B cell (primary cell): ENCODE results near the gene EDDM3A. TPM values are rescaled to one million over a fixed set of nuclear protein-coding genes. Genes with fewer than 3 reads are reported as not detected.

Source experiments
- polyA plus RNA-seq: library from polyadenylated mRNA; depleted of rRNA; stranded (reverse); fragments of >200 nt; gene quantifications from 2 replicates; pipeline ENCODE4 v1.2.3, GENCODE V29; 2012
- total RNA-seq, 2 donors: library from RNA; stranded (reverse); fragments of 120-200 nt in 1 of 2; gene quantifications; 1 replicate in 1 of 2; 2 replicates in 1 of 2; pipeline versions ENCODE4 v1.2.3 to v1.2.4, GENCODE V29; 2013 to 2022

The EDDM3A gene
- total and polyA plus RNA-seq, 2 donors (not counting 1 experiment from before 2014, with no cell fraction given) = not detected

Other genes starting within 250 kb of the EDDM3A start
- gene RNASE10, start 240.3 kb upstream of the EDDM3A start, total RNA-seq = 1.2 and 1.7 TPM in 2 replicates
- 0.10 TPM in 1 of 2 replicates, not detected in the other for gene RNASE10, start 240.3 kb upstream of the EDDM3A start, polyA plus RNA-seq
- not detected in 2 replicates for gene RNASE9, start 184.8 kb upstream of the EDDM3A start, total RNA-seq
- not detected in 2 replicates for gene RNASE9, start 184.8 kb upstream of the EDDM3A start, polyA plus RNA-seq
- gene RNASE11, start 157.9 kb upstream of the EDDM3A start, total RNA-seq = not detected in 2 replicates
- not detected in 2 replicates for gene RNASE11, start 157.9 kb upstream of the EDDM3A start, polyA plus RNA-seq
- gene RNASE12, start 154.5 kb upstream of the EDDM3A start, total RNA-seq = not detected in 2 replicates
- gene RNASE12, start 154.5 kb upstream of the EDDM3A start, polyA plus RNA-seq = not detected in 2 replicates
- not detected in 2 replicates for gene OR6S1, start 104.2 kb upstream of the EDDM3A start, total RNA-seq
- gene OR6S1, start 104.2 kb upstream of the EDDM3A start, polyA plus RNA-seq = 0.14 and 0.16 TPM in 2 replicates
- 0.49 and 1.8 TPM in 2 replicates for gene RNASE4, start 61.3 kb upstream of the EDDM3A start, total RNA-seq
- gene RNASE4, start 61.3 kb upstream of the EDDM3A start, polyA plus RNA-seq = 1.2 and 1.8 TPM in 2 replicates
- 1.7 and 2.3 TPM in 2 replicates for gene ANG, start 57.1 kb upstream of the EDDM3A start, total RNA-seq
- 0.82 and 2.0 TPM in 2 replicates for gene ANG, start 57.1 kb upstream of the EDDM3A start, polyA plus RNA-seq
- gene EDDM3B, start 22.5 kb downstream of the EDDM3A start, total RNA-seq = not detected in 2 replicates
- gene EDDM3B, start 22.5 kb downstream of the EDDM3A start, polyA plus RNA-seq = not detected in 2 replicates
- 53.2 and 60.2 TPM in 2 replicates for gene RNASE6, start 35.4 kb downstream of the EDDM3A start, total RNA-seq
- 37.2 and 56.6 TPM in 2 replicates for gene RNASE6, start 35.4 kb downstream of the EDDM3A start, polyA plus RNA-seq
- gene RNASE1, start 57.0 kb downstream of the EDDM3A start, total RNA-seq = 0.81 TPM in 1 of 2 replicates, not detected in the other
- gene RNASE1, start 57.0 kb downstream of the EDDM3A start, polyA plus RNA-seq = 0.25 and 1.5 TPM in 2 replicates
- not detected in 2 replicates for gene RNASE3, start 145.5 kb downstream of the EDDM3A start, total RNA-seq
- gene RNASE3, start 145.5 kb downstream of the EDDM3A start, polyA plus RNA-seq = not detected in 2 replicates
- not detected in 2 replicates for gene RNASE2, start 209.6 kb downstream of the EDDM3A start, total RNA-seq
- 0.54 TPM in 1 of 2 replicates, not detected in the other for gene RNASE2, start 209.6 kb downstream of the EDDM3A start, polyA plus RNA-seq
- gene METTL17, start 244.1 kb downstream of the EDDM3A start, total RNA-seq = 116 and 118 TPM in 2 replicates
- 184 and 201 TPM in 2 replicates for gene METTL17, start 244.1 kb downstream of the EDDM3A start, polyA plus RNA-seq